Gastrocnemius medialis (tissue), 4 donors: ENCODE measurements around the gene MRE11.
"Not testable (repeated sequence)": the region's sequence is repeated elsewhere in the genome, so short reads cannot be mapped to it uniquely, and the experiment has no call there.

Source experiments
- CTCF ChIP-seq, 5 experiments: fragments of 450-650 bp in 3 of 5; fragments of 200-600 bp in 2 of 5; sonication (generic) in 2 of 5; IDR thresholded peaks in 4 of 5; conservative IDR thresholded peaks in 1 of 5; 1 replicate in 4 of 5; 2 replicates in 1 of 5; pipeline ENCODE4 v1.5.1; 2016 to 2019; ENCODE audit warnings: antibody characterized with exemption in 5 of 5, mild to moderate bottlenecking in 3 of 5, moderate library complexity in 3 of 5
- POLR2A ChIP-seq, 2 donors: fragments of 450-650 bp; IDR thresholded peaks; one replicate each; pipeline ENCODE4 v1.6.1; 2017; ENCODE audit warnings: antibody characterized with exemption in 2 of 2, mild to moderate bottlenecking in 2 of 2, moderate library complexity in 2 of 2

GRCh38 chr11:94391937-94392336 is 101.7 kb downstream of the MRE11 start:
- not testable (repeated sequence) for TF ChIP-seq POLR2A (IDR thresholded peaks at IDR 0.05); CTCF (IDR thresholded peaks at IDR 0.05 in 4 of 5, conservative IDR thresholded peaks at IDR 0.05 in 1 of 5)
